ENCODE data around the gene TWF2.

The TWF2 gene

DNA sequence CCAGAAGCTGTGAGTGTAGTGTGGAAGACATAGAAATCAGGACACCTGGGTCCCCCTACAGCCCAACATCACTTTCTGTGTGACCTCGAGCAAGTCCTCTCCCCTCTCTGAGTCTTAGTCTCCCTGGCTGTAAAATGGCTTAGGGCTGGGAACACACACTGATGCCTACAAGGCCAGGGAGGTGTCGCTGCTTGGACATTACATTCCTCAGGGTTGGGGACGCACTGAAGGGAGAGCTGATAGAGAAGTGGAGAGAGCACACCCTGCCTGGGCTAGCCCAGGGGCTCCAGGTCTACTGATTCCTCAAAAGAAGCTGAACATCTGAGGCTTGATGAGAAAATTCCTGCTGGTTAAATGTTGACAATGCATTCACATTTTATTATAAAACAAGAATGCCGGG is 47.3 kb downstream of the TWF2 start:
- no peaks in the 10 kb centered on the region for H3K9me3 ChIP-seq (ENCODE audit: insufficient read depth, low read depth, low read length)
- H2AFZ ChIP-seq (ENCODE audit: low read length) = no peak overlapping the region
- TF ChIP-seq, protein P1, sequence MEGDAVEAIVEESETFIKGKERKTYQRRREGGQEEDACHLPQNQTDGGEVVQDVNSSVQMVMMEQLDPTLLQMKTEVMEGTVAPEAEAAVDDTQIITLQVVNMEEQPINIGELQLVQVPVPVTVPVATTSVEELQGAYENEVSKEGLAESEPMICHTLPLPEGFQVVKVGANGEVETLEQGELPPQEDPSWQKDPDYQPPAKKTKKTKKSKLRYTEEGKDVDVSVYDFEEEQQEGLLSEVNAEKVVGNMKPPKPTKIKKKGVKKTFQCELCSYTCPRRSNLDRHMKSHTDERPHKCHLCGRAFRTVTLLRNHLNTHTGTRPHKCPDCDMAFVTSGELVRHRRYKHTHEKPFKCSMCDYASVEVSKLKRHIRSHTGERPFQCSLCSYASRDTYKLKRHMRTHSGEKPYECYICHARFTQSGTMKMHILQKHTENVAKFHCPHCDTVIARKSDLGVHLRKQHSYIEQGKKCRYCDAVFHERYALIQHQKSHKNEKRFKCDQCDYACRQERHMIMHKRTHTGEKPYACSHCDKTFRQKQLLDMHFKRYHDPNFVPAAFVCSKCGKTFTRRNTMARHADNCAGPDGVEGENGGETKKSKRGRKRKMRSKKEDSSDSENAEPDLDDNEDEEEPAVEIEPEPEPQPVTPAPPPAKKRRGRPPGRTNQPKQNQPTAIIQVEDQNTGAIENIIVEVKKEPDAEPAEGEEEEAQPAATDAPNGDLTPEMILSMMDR (conservative IDR thresholded peaks at IDR 0.05; ENCODE audit: low read length) = no peak
- TF ChIP-seq EZH2phosphoT487 (IDR thresholded peaks at IDR 0.05; ENCODE audit: borderline replicate concordance) = no peak
- no peak overlapping the region for H3K9ac ChIP-seq (ENCODE audit: low read depth, low read length, poor library complexity, severe bottlenecking)
- no peaks in the 10 kb centered on the region for H3K79me2 ChIP-seq (ENCODE audit: insufficient read depth, low read length)
- no peak overlapping the region for H3K4me2 ChIP-seq (ENCODE audit: low read depth, low read length, poor library complexity, severe bottlenecking)
- H3K4me3 ChIP-seq (ENCODE audit: low read length, poor library complexity, severe bottlenecking) = no peak overlapping the region
- no peaks in the 10 kb centered on the region for H3K27me3 ChIP-seq (ENCODE audit: insufficient read depth, low read length, poor library complexity, severe bottlenecking)
- H3K4me1 ChIP-seq (ENCODE audit: insufficient read depth, low read length, poor library complexity, severe bottlenecking) = no peaks in the 10 kb centered on the region
- no peaks in the 10 kb centered on the region for H4K20me1 ChIP-seq (ENCODE audit: insufficient read depth, low read length, poor library complexity, severe bottlenecking)
- H3K9me2 ChIP-seq (replicated peaks; ENCODE audit: low read depth, low read length) = no peaks in the 10 kb centered on the region
- H3K36me3 ChIP-seq (ENCODE audit: insufficient read depth, low read length) = no peaks in the 10 kb centered on the region
- no peaks in the 10 kb centered on the region for H3F3A ChIP-seq (ENCODE audit: low read depth)

DNA sequence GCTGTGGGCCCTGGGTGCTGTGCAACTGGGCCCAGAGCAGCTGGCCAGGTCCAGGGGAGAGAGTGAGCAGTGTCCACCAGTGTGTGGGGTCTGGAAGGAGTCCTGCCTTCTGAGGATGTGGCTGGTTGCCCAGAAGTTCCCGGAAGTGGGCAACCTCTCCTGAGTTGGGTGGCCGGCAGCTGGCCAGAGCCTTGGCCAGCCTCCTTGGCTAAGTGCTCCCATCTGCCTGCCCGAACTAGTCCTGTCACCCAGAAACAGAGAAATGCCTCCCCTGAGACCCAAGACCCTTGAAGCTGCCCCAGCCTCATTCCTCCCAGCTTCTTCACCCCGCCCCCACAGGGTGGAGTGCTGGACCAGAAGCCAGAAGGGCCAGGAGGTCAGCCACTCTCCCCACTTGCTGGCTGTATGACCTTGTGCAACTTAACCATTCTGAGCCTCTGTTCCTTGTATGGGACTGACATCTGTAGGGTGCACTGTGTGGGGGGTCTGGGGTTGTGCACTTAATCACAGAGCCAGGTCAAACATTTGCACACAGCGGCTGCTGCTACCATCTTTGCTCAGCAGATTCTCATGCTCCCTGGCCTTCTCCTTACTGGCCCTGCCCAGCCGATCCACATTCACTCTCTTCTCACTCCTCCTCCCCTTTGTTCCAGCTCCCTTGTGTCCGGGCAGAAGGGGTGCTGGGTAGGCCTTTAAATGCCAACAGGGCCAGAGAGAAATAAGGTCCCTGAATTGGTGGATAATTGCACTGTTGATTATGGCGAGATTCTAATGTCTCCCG is 48.5 kb downstream of the TWF2 start:
- Histone ChIP-seq H3K4me1 (ENCODE audit: insufficient read depth, low read length, poor library complexity, severe bottlenecking) (no peaks in the 10 kb centered on the region), H2AFZ (ENCODE audit: low read length) (no peak overlapping the region)

DNA sequence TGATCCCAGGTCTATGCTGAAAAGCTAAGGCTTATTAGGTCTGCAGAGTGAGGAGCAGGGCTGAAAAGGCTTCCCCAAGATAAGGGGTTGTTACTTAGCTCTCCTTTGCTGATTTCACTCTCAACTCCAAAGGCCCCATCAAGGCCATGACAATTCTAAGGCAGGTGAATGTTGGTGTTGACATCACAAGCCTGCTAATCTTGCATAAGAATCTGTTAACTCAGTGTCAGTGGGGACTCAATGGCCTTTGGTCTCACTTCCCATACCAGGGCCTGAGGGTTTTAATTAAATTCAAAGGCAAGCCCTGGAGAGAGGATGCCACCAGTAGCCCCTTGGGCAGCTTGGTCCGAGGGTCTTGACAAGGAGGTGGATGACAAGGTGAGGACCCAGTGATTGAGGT is 50.4 kb downstream of the TWF2 start:
- no peaks in the 10 kb centered on the region for H3K36me3 ChIP-seq (ENCODE audit: insufficient read depth, low read length)
- no peak overlapping the region for H3K4me2 ChIP-seq (ENCODE audit: low read depth, low read length, poor library complexity, severe bottlenecking)
- no peaks in the 10 kb centered on the region for H4K20me1 ChIP-seq (ENCODE audit: insufficient read depth, low read length, poor library complexity, severe bottlenecking)
- no peak overlapping the region for H3K4me3 ChIP-seq (ENCODE audit: low read length, poor library complexity, severe bottlenecking)
- TF ChIP-seq, protein P1 (conservative IDR thresholded peaks at IDR 0.05; ENCODE audit: low read length) = no peak
- no peak for TF ChIP-seq EZH2phosphoT487 (IDR thresholded peaks at IDR 0.05; ENCODE audit: borderline replicate concordance)
- H3K9me3 ChIP-seq (ENCODE audit: insufficient read depth, low read depth, low read length) = no peaks in the 10 kb centered on the region
- H2AFZ ChIP-seq (ENCODE audit: low read length) = no peak overlapping the region
- no peaks in the 10 kb centered on the region for H3K79me2 ChIP-seq (ENCODE audit: insufficient read depth, low read length)
- H3K4me1 ChIP-seq (ENCODE audit: insufficient read depth, low read length, poor library complexity, severe bottlenecking) = no peaks in the 10 kb centered on the region
- H3K27me3 ChIP-seq (ENCODE audit: insufficient read depth, low read length, poor library complexity, severe bottlenecking) = no peaks in the 10 kb centered on the region
- no peaks in the 10 kb centered on the region for H3K9me2 ChIP-seq (replicated peaks; ENCODE audit: low read depth, low read length)
- no peaks in the 10 kb centered on the region for H3F3A ChIP-seq (ENCODE audit: low read depth)
- no peak overlapping the region for H3K9ac ChIP-seq (ENCODE audit: low read depth, low read length, poor library complexity, severe bottlenecking)

More for the DNA sequence above, 48.5 kb downstream of the TWF2 start:
- no peaks in the 10 kb centered on the region for H3K9me3 ChIP-seq (ENCODE audit: insufficient read depth, low read depth, low read length)
- no peak overlapping the region for H3K9ac ChIP-seq (ENCODE audit: low read depth, low read length, poor library complexity, severe bottlenecking)
- no peaks in the 10 kb centered on the region for H3K36me3 ChIP-seq (ENCODE audit: insufficient read depth, low read length)
- H3K79me2 ChIP-seq (ENCODE audit: insufficient read depth, low read length) = no peaks in the 10 kb centered on the region
- no peak overlapping the region for H3K4me2 ChIP-seq (ENCODE audit: low read depth, low read length, poor library complexity, severe bottlenecking)
- H4K20me1 ChIP-seq (ENCODE audit: insufficient read depth, low read length, poor library complexity, severe bottlenecking) = no peaks in the 10 kb centered on the region
- H3F3A ChIP-seq (ENCODE audit: low read depth) = no peaks in the 10 kb centered on the region
- no peak overlapping the region for H3K4me3 ChIP-seq (ENCODE audit: low read length, poor library complexity, severe bottlenecking)
- H3K27me3 ChIP-seq (ENCODE audit: insufficient read depth, low read length, poor library complexity, severe bottlenecking) = no peaks in the 10 kb centered on the region
- H3K9me2 ChIP-seq (replicated peaks; ENCODE audit: low read depth, low read length) = no peaks in the 10 kb centered on the region
- TF ChIP-seq, protein P1 (conservative IDR thresholded peaks at IDR 0.05; ENCODE audit: low read length) = no peak
- no peak for TF ChIP-seq EZH2phosphoT487 (IDR thresholded peaks at IDR 0.05; ENCODE audit: borderline replicate concordance)
